Adipocyte (in vitro differentiated cells): ENCODE measurements around the gene MMP21.
A peak's percentile ranks its signal among the peaks of the same experiment; 100 is the strongest.

Experiments used
- DNase-seq: peaks from one replicate; pipeline ENCODE4 v3.0.0-alpha.2; 2015; ENCODE audit warnings: low read depth
- H3K27me3 ChIP-seq: replicated peaks from 2 replicates; pipeline ENCODE4 v1.7.0; 2013; ENCODE audit warnings: mild to moderate bottlenecking, low read length, moderate library complexity; ENCODE audit not compliant: control insufficient read depth, insufficient read depth
- H3K36me3 ChIP-seq: 2 replicates; pipeline ENCODE4 v1.7.0; 2013; ENCODE audit warnings: low read length, mild to moderate bottlenecking, moderate library complexity; ENCODE audit not compliant: control insufficient read depth, insufficient read depth, severe bottlenecking
- H3K4me1 ChIP-seq: 2 replicates; pipeline ENCODE4 v1.7.0; 2013; ENCODE audit warnings: mild to moderate bottlenecking, low read length, moderate library complexity; ENCODE audit not compliant: control insufficient read depth, insufficient read depth
- H3K4me3 ChIP-seq: 2 replicates; pipeline ENCODE4 v1.7.0; 2013; ENCODE audit warnings: mild to moderate bottlenecking, low read length, moderate library complexity
- H3K9ac ChIP-seq: 2 replicates; pipeline ENCODE4 v1.7.0; 2013; ENCODE audit warnings: mild to moderate bottlenecking, low read length, moderate library complexity
- H3K9me3 ChIP-seq: 2 replicates; pipeline ENCODE4 v1.7.0; 2013; ENCODE audit warnings: mild to moderate bottlenecking, low read length, moderate library complexity; ENCODE audit not compliant: control insufficient read depth

The MMP21 gene

DNA sequence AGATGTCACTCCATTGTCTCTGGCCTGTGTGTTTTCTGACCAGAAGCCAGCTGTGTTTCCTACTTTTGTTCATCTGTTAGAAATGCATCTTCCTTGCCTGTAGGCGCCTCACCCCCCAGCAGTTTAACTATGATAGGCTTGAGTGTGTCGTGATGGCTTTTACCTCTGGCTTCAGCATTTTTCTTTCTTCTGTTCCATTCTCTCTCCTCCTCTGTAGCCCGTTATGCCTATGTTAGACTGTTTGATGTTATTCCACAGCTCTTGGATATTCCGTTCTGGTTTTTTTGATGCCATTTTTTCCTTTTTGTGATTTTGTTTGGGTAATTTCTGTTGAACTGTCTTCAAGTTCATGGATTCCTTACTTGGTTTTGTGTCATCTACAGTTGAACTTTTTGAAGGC is 17.9 kb downstream of the MMP21 start:
- DNase-seq: no peak
- H3K9ac ChIP-seq: no peak overlapping the region
- H3K4me1 ChIP-seq: no peaks in the 10 kb centered on the region
- no peak overlapping the region for H3K4me3 ChIP-seq
- H3K9me3 ChIP-seq: no peaks in the 10 kb centered on the region
- peaks cover 90% of the 10 kb centered on the region for H3K36me3 ChIP-seq
- H3K27me3 ChIP-seq: no peaks in the 10 kb centered on the region

DNA sequence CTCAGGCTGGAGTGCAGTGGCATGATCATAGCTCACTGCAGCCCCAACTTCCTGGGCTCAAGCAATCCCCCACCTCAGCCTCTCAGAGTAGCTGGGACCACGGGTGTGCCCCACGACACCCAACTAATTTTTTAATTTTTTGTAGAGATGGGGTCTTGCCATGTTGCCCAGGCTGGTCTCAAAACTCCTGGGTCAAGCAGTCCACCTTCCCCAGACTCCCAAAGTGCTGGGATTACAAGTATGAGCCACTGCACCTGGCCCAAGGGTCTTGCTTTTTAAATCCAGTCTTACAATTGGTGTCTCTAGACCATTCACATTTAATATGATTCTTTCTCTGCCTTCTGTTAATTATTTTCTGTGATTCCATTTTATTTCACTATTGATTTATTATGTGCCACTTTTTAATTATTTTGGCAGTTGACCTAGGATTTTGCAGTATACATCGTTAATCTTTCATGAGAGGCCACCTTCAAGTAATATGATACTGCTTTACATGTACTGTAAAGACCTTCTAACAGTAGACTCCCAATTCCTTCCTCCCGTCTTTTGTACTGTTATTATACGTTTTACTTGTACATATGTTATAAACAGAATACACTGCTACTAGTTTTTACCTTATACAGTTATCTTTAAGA is 18.7 kb downstream of the MMP21 start:
- H3K36me3 ChIP-seq: peaks cover 91% of the 10 kb centered on the region
- no peaks in the 10 kb centered on the region for H3K9me3 ChIP-seq
- H3K9ac ChIP-seq: no peak overlapping the region
- H3K4me1 ChIP-seq: no peaks in the 10 kb centered on the region
- no peak for DNase-seq
- H3K4me3 ChIP-seq: no peak overlapping the region
- no peaks in the 10 kb centered on the region for H3K27me3 ChIP-seq

DNA sequence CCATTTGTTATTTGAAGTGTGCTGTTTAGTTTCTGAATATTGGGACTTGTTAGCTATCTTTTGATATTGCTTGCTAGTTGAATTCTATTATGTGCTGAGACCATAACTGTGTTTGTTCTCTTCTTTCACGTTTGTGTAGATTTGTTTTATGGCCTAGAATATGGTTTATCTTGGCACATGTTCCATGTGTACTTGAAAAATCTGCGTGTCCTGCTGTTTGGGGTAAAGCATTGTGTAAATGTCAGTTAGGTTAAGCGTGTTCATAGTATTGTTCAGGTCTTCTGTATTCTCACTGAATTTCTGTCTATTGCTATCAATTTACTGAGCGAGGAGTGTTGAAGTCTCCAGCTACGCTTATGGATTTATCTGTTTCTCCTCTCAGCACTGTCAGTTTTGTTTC is 19.4 kb downstream of the MMP21 start:
- no peak for DNase-seq
- H3K4me1 ChIP-seq: no peaks in the 10 kb centered on the region
- H3K36me3 ChIP-seq: peaks cover 93% of the 10 kb centered on the region
- no peak overlapping the region for H3K4me3 ChIP-seq
- no peaks in the 10 kb centered on the region for H3K27me3 ChIP-seq
- no peaks in the 10 kb centered on the region for H3K9me3 ChIP-seq
- H3K9ac ChIP-seq: no peak overlapping the region

DNA sequence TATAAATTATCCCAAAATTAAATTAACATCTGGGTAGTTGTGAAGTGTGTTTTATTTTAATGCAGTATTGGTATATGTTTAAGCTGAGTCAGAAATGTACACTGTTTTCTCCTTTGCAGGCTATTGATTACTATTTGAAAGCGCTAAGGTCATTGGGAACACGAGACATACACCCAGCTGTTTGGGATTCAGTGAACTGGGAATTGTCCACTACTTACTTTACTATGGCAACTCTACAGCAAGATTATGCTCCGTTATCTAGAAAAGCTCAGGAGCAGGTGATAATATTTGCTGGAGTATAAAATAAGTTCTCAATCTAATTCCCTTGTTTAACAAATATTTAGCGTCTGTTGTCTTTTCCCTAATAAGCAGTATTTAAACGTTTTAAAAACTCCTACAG is 28.2 kb downstream of the MMP21 start:
- no peaks in the 10 kb centered on the region for H3K4me1 ChIP-seq
- no peaks in the 10 kb centered on the region for H3K9me3 ChIP-seq
- no peak for DNase-seq
- H3K27me3 ChIP-seq: no peaks in the 10 kb centered on the region
- no peak overlapping the region for H3K9ac ChIP-seq
- no peak overlapping the region for H3K4me3 ChIP-seq
- H3K36me3 ChIP-seq: peaks cover 95% of the 10 kb centered on the region

DNA sequence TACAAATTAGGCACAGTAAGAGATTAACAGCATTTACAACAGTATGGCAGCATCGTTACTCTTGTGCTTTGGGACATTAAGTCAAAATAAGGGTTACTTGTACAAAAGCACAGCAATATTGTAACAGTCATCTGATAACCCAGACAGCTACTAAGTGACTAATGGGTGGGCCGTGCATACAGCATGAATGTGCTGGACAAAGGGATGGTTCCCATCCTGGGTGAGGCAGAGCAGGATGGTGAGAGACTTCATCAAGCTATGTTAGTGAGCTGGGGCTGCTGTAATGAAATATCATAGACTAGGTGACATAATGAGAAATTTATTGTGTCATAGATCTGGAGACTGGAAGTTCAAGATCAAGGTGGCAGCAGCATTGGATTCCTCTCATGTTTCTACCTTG is 30.7 kb downstream of the MMP21 start:
- no peaks in the 10 kb centered on the region for H3K4me1 ChIP-seq
- H3K9ac ChIP-seq: no peak overlapping the region
- DNase-seq: no peak
- H3K36me3 ChIP-seq: peaks cover 92% of the 10 kb centered on the region
- no peak overlapping the region for H3K4me3 ChIP-seq
- H3K27me3 ChIP-seq: no peaks in the 10 kb centered on the region
- H3K9me3 ChIP-seq: no peaks in the 10 kb centered on the region

DNA sequence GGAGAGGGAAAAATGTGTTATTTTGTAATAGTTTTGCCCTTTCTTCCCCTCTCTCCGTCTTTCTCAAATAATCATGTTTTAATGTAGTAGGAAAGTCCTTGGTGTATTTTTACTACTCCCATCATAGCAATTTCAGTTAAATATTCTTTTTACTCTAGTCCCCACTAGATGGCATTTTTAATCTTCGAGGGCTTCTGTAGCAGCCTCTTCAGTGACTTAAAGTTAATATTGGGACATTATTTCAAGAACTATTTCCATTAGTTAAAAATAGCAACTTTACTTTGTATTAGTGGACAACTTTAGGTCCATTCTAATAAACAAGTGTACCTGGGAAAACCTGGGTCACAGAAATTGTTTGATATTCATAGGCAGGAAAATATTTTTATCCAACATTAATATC is 33.2 kb downstream of the MMP21 start:
- H3K36me3 ChIP-seq: peaks cover 94% of the 10 kb centered on the region
- no peaks in the 10 kb centered on the region for H3K27me3 ChIP-seq
- H3K4me1 ChIP-seq: no peaks in the 10 kb centered on the region
- H3K9me3 ChIP-seq: no peaks in the 10 kb centered on the region
- peak; percentile 31 for DNase-seq
- H3K9ac ChIP-seq: no peak overlapping the region
- no peak overlapping the region for H3K4me3 ChIP-seq

DNA sequence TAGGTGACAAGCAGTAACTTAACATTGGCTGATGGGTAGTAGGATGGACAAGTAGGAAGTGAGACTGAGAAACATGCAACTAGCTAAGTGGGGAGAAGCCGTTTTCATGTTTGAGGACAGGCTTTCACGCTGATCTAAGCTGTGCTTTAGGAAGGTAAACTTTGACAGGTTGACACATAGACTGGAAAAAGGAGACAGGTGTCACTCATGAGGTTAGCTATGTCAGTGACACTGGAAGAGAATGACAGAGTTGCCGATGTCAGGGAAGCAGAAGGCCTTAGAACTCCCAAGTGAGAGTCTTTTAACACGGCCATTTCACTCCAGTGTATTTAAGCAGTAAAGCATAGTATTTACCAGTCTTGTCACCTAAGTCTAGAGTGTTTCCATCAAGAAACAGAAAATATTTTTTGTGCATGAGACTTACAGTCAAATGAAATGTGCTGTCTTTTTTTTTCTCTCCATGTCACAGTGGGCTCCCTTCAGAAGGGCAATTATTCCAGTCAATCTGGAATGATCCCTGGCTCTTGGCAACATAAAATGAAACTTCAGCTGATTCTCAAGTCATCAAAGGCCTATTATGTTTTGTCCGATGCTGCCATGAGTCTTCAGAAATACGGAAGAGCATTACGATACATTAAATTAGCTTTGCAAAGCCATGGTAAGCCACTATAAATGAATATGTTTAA is 35.5 kb downstream of the MMP21 start:
- H3K4me1 ChIP-seq: no peaks in the 10 kb centered on the region
- H3K27me3 ChIP-seq: no peaks in the 10 kb centered on the region
- H3K9ac ChIP-seq: no peak overlapping the region
- H3K36me3 ChIP-seq: peaks cover 94% of the 10 kb centered on the region
- H3K4me3 ChIP-seq: no peak overlapping the region
- no peaks in the 10 kb centered on the region for H3K9me3 ChIP-seq
- DNase-seq: no peak

DNA sequence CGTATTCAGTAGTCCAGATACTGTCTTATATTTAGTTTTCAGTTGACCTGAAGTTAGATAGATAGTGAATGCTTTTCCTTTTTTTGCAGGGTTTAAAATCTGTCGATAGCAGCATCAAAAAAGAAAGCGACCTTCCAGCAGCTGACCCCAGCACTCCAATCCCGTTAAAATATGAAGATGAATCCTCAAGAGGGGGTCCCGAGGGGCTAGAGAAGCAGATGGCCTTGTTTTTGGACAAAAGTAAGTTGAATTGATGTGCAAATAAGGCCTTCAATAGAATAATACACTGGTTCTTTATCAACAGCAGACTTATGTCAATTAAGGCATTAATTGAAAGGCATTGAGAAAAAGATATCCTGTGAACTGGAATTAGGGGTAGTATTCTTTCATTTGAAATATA is 37.4 kb downstream of the MMP21 start:
- H3K9ac ChIP-seq: no peak overlapping the region
- DNase-seq: no peak
- H3K36me3 ChIP-seq: peaks cover 94% of the 10 kb centered on the region
- no peaks in the 10 kb centered on the region for H3K9me3 ChIP-seq
- H3K27me3 ChIP-seq: no peaks in the 10 kb centered on the region
- H3K4me3 ChIP-seq: no peak overlapping the region
- no peaks in the 10 kb centered on the region for H3K4me1 ChIP-seq

DNA sequence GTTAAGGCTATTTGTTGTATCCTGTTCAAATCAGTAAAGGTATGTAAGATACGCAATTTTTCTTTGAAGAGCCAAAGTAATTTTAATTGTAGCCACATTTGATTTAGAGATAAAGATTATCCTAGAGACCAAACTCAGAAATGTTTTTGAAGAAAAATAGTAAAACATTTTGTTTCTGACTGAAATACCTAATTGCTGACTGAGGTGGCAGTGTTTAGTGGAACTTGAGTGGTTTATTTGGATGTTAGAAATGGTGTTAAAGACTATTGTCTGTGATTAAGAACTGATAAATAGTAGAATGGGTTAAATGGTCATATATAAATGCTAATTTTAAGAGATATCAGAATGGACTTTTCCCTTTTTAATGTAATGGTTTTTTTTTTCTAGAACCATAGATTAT is 40.8 kb downstream of the MMP21 start:
- Histone ChIP-seq H3K4me1 (no peaks in the 10 kb centered on the region), H3K36me3 (peaks cover 100% of the 10 kb centered on the region), H3K4me3 (no peak overlapping the region), H3K27me3 (no peaks in the 10 kb centered on the region), H3K9me3 (no peaks in the 10 kb centered on the region), H3K9ac (no peak overlapping the region)
- peak; percentile 3 for DNase-seq

DNA sequence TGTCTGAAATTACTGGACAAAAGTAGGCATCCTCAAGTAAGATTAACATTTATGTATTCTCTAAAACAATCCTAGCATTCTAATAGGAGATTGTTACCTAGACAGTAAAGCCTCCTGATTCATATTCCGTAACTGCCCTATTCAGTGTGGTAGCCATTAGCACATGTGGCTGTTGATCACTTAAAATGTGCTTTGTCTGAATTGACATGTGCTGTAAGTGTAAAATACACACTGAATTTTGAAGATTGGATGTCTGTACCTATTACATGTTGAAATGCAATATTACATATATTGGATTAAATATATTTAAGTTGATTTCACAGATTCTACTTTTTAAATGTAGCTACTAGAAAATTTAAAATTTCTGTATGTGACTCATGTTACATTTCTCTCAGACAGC is 41.5 kb downstream of the MMP21 start:
- no peak for DNase-seq
- no peaks in the 10 kb centered on the region for H3K4me1 ChIP-seq
- H3K4me3 ChIP-seq: no peak overlapping the region
- H3K36me3 ChIP-seq: peaks cover 100% of the 10 kb centered on the region
- H3K9ac ChIP-seq: no peak overlapping the region
- no peaks in the 10 kb centered on the region for H3K27me3 ChIP-seq
- no peaks in the 10 kb centered on the region for H3K9me3 ChIP-seq

DNA sequence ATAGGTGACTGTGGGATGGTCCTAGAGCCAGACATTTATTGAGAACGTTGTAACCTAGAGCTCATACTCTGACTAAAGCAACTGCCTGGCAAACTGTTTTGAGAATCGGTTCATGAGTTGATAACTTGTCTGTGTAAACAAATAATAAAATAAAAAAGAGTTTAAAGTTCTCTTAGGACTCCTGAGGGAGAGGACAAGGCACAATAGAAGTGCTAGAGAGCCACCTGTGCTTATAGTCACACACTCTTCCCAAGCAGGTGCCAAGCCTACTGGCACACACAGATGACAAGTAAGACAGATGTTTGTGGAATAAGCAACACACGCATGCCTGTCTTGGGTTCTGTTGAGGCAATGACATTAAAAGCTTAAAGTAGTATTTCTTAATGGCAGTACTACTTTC is 48.2 kb downstream of the MMP21 start:
- Histone ChIP-seq H3K36me3 (peaks cover 97% of the 10 kb centered on the region), H3K4me1 (no peaks in the 10 kb centered on the region), H3K4me3 (no peak overlapping the region), H3K9me3 (no peaks in the 10 kb centered on the region), H3K9ac (no peak overlapping the region), H3K27me3 (no peaks in the 10 kb centered on the region)
- DNase-seq: no peak

DNA sequence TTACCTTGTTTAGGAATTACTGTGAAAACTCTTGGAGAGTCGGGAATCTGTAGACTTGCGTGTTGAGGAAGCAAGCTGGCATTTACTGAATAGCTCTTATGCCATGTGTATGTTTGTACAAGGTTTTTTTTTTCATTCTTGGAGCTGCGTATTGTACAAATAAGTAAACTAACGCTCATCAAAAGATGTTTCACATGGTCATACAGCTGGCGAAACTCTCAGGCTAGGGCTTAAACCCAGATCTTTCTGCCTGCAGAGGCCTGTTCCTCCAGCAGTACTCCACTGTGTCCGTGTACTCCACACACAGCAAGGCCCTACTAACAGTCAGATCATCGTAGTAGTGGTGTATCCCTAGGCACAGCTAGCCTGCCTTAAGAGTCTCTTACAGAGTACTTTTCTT is 48.7 kb downstream of the MMP21 start:
- H3K27me3 ChIP-seq: no peaks in the 10 kb centered on the region
- no peak for DNase-seq
- H3K4me3 ChIP-seq: no peak overlapping the region
- H3K4me1 ChIP-seq: no peaks in the 10 kb centered on the region
- H3K36me3 ChIP-seq: peaks cover 97% of the 10 kb centered on the region
- H3K9ac ChIP-seq: no peak overlapping the region
- H3K9me3 ChIP-seq: no peaks in the 10 kb centered on the region
